ENCODE data around the gene KCTD18.

The KCTD18 gene

DNA sequence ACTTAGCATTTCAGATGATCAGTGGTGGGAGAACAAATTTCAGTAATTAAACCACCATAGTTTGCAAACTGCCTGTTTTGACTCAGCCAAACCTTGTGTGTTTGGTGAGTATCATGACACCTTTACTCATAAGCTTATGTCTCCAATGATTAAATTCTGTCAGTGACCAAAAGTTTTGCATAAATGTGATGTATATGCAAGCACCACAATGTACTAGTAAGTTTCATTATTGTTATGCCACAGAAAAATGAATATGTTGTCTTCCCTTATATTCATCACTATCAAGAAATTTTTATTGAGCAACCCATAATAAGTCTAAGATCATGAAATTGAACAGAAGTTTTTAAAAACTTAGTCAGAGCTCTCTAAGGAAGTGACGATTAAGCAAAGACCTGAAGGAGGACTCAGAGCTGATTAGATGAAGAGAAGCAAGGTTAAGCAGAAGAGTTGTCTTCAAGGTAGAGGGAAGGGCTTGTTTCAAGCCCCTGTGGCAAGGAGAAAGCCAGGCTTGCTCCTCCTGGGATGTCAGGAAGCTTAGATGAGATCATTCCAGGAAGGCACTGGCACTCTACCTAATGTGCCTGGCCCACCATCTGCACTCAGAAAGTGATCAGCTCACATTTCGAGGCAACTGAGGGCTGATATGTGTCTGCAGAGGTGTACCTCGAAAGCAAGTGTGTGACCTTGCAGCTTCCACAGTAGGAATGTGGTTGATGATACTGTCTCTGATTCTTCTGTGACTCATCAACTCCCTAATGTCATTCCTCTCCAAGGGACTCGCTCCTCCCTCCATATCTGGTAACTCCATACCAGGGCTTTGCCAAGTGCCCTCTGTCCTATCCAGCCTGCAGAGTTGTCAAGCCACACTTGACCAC is 54.7 kb downstream of the KCTD18 start:
- peak; percentile 65 for DNase-seq

DNA sequence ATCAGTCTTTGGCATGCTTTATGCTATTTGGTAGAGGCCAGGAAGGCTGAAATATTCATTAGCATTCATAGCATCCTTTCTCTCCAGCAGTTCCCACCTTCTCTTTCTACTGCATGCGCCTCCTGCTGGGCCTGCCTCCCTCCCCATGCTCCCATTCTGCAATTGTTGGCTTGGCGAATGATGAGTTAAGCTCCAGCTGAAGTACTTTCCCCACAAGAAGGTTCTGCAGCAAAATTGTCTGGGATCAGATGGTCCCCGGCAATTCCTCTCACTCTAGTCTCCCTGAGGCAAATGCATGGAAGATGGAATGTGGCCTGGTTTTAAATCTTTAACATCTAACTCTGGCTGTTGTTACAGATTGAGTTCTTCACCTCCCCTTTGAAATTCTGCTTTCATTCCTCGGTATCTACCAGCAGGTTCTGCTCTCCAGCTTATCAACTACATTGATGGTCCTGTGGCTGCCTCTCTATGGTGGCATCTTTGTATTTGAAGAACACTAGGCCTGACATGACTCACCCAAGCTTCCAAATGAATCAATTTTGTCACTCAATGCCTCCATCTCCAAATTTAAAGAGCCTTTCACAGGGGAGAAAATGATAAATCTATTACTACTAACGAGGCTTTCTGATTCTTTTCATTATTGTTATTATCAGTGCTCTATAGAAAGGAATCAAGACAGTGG is 55.9 kb downstream of the KCTD18 start:
- DNase-seq: no peak

DNA sequence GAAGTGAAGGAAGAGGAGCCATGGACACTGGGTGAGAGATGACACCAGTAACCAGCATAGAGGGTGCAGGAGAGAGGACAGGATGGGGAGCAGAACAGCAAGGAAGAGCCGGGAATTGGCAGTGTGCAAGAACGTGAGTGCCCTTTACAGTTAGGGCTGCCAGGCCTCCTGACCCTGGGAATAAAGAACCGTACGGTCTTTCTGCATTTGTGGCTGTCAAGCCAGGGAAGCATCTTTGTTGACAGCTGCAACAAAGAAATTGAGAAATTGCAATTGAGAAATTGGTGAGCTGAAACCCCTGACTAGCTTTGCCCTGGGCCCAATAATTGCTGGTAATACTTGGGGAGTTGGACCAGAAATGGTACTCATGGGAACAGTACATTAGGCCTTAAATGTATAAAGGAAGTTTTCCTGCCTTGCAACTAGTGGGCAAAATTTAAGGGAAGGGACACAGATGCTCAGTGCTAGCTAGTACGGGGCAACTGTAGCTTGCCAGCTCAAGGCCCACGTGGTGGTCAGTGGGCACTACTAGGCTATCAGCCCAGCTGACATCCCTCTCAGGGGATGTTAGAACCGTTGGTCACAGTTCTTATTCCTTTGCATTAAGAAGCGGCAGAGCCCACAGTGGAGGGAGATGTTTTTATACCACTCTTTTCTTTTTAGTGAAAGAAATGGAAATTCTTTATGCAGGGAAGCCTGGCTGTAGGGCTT is 56.6 kb downstream of the KCTD18 start:
- DNase-seq: no peak

DNA sequence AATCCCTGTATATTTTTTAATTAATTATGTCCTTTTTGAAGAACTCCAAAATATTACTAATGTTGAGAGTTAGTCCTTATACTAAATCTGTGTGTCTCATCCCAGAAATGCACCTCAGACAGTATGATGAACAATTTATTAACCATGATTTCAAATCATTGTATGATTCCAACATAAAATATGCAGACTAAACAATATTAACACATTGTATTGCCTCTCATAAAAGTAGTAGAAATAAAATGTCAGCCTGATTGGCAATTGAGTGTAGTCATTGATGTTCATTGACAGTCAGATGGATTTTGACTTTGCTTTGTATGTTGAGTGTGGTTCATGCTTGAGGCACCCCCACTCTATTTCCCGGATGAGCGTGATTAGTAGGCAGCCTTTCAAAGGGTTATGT is 57.5 kb downstream of the KCTD18 start:
- DNase-seq: no peak

DNA sequence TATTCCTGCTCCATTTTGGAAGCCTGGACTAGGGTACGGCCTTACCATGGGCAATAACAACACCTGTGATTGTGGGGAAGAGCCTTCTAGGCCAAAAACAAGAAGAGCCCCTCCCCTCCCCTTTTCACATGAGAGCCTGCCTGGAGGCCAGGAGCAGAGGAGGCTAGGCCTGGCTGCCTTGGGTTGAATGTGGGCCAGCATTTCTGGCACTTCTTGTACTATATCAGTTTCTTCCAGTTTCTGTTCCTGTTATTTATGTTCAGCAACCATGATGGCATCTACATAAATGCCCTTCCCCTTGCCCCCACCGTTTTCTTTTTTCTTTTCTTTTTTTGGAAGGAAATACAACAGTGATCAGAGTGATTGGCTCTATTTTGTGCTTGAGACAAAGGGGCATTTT is 58.4 kb downstream of the KCTD18 start:
- DNase-seq: peak; percentile 56

DNA sequence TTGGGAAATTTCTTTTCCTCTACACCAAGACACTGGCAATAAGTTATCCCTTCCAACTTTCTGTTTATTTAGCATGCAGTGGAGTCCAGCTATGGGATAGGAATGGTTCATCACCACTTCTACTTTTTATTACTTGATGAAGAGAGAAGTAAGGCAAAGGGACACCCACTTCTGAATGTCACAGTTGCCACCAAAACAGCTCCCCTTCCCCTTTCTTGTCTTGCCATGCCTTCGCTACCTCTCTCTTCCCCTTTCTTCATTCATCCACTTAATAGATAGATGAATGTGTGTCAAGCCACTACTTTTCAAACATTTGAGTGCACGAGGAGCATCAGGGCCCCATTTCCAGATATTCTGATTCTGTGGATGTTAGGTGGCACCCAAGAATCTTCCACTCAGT is 59.6 kb downstream of the KCTD18 start:
- DNase-seq: peak; percentile 52

DNA sequence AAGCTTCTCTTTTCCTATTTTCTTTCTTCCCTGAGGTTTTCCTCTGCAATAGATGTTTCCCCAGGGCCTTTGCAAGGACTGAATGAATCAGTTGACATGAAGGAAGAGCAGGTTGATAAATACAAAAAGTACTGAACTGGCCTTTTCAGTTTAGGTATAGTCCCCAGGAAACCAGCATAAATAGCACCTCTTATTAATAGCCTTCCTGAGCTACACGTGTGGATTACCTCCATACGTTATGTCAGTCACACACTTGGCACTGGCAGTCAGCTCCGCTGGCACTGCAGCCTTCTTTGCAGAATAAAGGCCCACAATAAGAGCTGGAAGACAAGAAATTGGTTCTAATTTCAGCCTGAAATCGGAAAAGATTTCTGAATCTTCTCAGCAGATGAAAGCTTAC is 60.7 kb downstream of the KCTD18 start:
- no peak for DNase-seq

DNA sequence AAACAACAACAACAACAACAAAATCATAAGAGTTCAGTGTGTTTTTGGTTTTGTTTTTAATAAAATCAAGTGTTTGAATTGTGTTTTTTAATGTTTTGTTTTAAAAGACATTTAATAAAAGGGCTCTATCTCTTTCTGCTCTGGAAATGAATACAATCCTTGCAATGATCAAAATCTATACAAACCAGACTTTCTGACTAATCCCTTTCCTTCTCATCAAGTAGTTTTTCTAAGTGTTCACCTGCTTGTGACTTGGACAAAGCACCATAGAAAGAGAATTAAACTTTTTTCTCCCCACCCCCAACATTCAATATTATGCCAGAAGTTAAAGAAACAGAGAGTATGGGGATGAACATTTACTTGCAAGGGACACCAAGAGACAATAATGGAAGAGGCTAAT is 61.4 kb downstream of the KCTD18 start:
- no peak for DNase-seq

DNA sequence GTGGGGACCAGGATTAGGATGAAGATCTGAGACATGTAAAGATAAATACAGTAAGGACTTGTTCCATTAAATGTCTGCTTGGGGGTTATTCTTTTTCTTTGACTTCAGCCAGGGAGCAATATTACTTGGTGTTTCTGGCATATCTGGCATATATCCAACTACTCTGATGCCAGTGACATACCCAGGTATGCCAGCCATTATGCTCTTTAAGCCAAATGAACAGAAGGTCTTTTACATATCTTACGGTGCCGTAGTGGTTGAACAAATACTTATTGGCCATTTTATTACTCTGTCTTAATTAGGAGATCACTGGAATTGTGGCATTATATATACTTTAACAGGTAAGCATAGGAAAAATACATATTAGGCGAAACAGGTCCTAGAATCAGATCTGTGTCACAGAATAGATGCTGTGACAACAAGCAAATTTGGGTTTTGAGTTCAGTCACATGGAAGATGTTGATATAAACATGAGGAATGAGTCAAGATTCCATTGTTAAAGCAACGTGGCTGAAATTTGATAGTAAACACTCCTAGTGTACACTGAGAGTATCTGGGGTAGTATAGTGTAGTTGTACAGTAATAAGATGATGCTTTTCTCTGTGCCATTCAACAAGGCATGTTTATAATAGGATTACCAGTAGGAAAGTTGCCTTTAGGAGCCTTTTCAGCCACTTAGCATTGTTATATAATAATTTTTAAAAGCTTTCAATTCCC is 62.6 kb downstream of the KCTD18 start:
- no peak for DNase-seq

DNA sequence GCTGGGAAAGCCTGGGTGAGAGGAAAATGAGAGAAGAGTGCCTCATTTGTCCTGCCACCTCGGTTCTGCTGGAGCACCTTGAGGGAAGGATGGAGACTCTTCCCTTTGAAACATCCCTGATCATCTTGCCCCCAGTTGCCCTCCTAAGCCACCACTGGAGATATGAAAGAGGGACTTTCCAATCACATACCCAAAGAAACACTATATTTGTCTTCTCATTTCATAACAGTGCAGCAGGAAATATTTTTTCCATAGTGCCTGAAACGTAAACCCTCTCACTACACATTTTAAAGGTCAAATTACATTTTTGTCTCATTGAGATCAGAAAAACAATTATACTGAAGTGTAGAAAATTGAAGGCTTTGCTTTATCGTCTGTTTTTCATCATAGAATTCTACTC is 63.3 kb downstream of the KCTD18 start:
- no peak for DNase-seq

DNA sequence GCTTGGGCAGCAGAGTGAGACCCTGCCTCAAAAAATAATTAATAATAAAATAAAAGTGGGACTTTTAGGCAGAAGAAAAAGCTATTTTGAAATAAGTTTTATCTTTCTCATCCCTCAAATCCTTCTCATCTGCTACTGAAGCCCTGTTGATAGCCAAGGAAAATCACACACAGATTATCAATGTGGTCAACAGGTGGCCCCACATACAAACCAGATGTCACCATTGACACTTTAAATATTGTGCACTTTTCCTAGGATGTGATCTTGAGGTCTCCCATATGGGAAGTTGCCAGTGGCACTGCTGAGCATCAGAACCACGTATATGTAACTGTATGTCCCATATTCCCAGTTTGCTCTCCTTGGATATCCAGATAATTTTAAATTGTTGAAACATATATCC is 64.6 kb downstream of the KCTD18 start:
- DNase-seq: no peak

DNA sequence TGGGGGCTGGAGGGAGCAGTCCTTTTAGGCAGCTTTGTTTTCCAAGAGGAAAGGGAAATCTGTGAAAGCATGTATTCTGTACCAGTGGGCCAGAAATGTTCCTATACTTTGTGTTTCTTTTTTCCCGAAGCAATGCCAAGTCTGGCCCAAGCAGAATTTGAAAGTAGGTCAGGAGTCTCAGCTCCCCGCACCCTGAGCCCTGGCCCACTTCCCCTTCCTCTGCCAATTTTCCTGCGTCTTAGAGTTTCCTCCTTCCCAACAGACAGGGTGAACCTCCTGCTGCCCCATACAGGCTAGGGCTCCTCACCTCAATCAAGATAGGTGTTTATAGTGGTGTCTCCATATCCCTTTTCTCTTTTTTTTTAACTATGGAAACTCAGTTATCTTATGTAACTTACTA is 65.3 kb downstream of the KCTD18 start:
- no peak for DNase-seq

DNA sequence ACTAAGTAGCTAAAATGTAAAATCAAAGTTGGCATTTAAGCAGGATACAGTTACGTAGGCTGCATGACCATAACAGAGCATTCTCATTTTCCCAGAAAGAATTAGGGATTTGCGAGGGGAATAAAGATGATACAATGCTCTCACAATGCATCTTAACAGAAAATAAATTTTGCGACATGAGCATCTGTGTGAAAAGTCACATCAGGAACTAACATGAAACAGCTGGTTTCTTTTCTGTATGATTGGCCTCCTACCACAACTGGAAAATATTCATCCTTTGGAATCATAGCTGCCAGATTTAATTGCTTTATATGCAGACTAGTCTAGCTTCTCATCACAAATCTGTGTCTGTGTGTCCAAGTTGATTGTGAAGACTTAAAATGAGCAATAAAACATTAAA is 66.0 kb downstream of the KCTD18 start:
- no peak for DNase-seq

DNA sequence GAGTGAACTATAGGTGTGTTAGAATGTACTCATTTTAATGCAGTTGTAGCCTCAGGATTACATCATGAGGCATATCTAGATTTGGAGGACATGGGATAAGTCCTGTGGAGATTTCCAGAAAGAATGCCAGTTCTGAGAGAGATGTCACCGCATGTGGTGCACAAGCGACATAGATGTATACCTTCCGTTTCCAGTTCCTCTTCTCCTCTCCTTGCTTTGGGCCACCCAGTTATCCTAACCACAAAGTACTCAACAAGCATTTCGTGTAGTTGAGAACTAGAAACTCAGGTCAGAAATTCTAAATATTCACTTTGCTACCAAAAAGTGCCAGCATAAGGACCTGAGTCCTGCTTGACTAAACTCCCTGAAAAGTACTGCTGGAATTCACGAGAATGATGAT is 66.5 kb downstream of the KCTD18 start:
- DNase-seq: no peak

DNA sequence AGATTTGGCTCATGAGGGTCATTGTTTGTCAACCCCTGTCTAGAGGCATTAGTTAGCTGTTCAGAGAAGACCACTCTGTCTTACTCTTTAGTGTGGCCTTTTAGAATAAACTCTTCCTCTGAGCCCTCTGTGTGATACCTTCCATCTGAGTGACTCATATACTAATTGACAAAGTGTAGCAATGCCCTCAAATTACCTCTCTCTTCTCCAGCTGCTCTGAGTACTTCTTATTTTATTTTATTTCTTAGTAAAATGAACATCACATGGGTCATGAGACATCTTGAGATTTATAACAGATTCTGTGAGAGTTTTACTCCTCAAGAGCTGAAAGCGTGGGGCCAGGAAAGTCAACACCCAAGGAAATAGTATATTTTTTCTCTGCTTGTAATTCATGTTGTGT is 67.4 kb downstream of the KCTD18 start:
- no peak for DNase-seq

DNA sequence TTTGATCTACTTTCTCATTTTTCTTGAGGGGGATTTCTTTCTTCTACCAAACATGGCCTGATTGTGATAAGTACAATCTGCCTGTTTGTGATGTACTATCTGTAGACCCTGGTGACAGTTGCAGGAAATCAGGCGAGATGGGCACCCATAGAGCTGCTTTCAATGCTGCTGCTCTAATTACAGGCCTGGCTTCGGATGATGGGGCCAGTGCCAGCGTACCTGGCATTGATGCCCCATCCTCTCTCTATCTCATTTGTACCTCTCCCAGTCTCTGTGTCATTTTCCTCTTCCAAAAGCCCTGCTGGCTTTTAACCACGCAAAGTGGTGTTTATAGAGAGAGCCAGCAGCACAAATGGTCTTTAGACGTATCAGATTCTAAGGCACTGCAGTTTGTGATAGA is 69.9 kb downstream of the KCTD18 start:
- no peak for DNase-seq
